Erythroblast (primary cell): ENCODE measurements around the gene ZNF804A.

Experiments used
- DNase-seq, 2 experiments: peaks; one replicate each; lab custom pipeline; 2025; lab: John Stamatoyannopoulos, UW
- GATA1 ChIP-seq: IDR thresholded peaks from 2 replicates; pipeline ENCODE4 v1.6.1; 2011; ENCODE audit warnings: low read depth, mild to moderate bottlenecking, control low read depth, low read length, moderate library complexity
- POLR2A ChIP-seq: IDR thresholded peaks from 2 replicates; pipeline ENCODE4 v1.6.1; 2011; ENCODE audit warnings: mild to moderate bottlenecking, low read length

Gene ZNF804A

GRCh38 chr2:184906709-184907108 lies 308.4 kb downstream of the ZNF804A start:
- TF ChIP-seq POLR2A (no peak), GATA1 (no peak)
- no peak for DNase-seq

GRCh38 chr2:184908966-184909365 lies 310.6 kb downstream of the ZNF804A start:
- DNase-seq = no peak
- no peak for TF ChIP-seq POLR2A
- TF ChIP-seq GATA1 = no peak

DNA sequence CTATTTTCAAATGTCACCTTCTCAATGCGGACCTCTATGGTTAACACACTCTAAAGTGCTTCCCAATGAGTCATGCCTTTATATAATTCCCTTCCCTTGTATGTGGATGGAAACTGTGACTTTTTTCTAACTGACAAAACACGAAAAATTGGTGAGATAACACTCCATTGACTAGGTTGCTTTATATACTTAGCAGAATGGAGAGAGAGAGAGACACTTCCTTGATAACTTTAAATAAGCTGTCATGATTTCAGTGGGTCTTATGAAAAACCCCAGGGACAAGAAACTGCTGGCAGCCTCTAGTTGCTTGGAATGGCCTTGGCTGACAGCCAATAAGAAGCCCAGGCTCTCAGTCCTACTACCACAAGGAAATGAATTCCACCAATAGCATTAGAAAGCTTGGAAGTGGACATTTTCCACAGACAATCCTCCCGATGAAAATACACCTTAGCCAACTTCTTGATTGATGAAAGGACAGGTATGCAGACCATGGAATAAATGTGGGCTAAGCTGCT lies 322.2 kb downstream of the ZNF804A start:
- no peak for DNase-seq
- TF ChIP-seq POLR2A (no peak), GATA1 (no peak)

DNA sequence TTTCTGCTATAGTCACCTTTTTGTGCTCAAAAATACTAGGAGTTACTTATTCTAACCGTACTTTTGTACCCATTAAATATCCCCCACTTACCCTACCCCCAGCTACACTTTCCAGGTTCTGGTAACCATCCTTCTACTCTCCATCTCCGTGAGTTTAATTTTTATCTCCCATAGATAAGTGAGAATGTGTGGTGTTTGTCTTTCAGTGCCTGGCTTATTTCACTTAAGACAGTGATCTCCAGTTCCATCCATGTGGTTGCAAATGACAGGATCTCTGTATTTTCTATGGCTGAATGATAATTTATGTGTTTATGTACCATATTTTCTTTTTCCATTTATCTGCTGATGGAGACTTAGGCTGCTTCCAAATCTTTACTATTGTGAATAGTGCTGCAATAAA lies 323.3 kb downstream of the ZNF804A start:
- no peak for TF ChIP-seq POLR2A
- no peak for TF ChIP-seq GATA1
- DNase-seq = no peak

- no peak for DNase-seq
Measured at GRCh38 chr2:184923751-184924150, 325.4 kb downstream of the ZNF804A start.

GRCh38 chr2:184927040-184927439 lies 328.7 kb downstream of the ZNF804A start:
- peak in 1 of 2 experiments; percentile 8 for DNase-seq
- TF ChIP-seq POLR2A (no peak), GATA1 (no peak)

More at GRCh38 chr2:184923751-184924150, 325.4 kb downstream of the ZNF804A start:
- TF ChIP-seq GATA1 = no peak

DNA sequence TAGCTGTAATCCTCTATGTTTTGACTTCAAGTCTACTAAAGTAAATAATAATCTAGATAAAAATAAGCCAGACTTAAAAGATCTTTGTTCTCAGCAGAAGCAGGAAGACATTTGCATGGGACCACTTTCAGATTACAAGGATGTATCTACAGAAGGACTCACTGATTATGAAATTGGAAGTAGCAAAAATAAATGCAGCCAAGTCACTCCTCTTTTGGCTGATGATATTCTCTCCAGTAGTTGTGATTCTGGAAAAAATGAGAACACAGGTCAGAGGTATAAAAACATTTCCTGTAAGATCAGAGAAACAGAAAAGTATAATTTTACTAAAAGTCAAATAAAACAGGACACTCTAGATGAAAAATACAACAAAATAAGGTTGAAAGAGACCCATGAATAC lies 338.4 kb downstream of the ZNF804A start:
- no peak for DNase-seq
- TF ChIP-seq GATA1 = no peak
- no peak for TF ChIP-seq POLR2A

DNA sequence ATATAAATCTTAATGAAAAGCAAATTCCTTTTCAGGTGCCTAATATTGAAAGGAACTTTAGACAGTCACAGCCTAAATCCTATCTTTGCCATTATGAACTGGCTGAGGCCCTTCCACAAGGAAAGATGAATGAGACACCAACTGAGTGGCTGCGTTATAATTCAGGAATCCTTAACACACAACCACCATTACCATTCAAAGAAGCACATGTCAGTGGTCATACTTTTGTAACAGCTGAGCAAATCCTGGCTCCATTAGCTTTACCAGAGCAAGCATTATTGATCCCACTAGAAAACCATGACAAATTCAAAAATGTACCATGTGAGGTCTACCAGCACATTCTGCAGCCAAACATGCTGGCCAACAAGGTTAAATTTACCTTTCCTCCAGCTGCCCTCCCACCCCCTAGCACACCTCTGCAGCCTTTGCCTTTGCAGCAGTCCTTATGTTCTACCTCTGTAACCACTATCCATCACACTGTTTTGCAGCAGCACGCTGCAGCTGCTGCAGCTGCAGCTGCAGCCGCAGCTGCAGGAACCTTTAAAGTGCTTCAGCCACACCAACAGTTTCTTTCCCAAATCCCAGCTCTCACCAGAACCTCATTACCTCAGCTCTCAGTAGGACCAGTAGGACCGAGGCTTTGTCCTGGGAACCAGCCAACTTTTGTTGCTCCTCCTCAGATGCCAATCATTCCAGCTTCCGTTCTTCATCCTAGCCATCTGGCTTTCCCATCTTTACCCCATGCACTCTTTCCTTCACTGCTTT lies 340.1 kb downstream of the ZNF804A start:
- TF ChIP-seq GATA1 (no peak), POLR2A (no peak)

GRCh38 chr2:184945326-184945725 lies 347.0 kb downstream of the ZNF804A start:
- DNase-seq = no peak
- TF ChIP-seq POLR2A = no peak
- no peak for TF ChIP-seq GATA1

More for the DNA sequence above, 340.1 kb downstream of the ZNF804A start:
- no peak for DNase-seq

DNA sequence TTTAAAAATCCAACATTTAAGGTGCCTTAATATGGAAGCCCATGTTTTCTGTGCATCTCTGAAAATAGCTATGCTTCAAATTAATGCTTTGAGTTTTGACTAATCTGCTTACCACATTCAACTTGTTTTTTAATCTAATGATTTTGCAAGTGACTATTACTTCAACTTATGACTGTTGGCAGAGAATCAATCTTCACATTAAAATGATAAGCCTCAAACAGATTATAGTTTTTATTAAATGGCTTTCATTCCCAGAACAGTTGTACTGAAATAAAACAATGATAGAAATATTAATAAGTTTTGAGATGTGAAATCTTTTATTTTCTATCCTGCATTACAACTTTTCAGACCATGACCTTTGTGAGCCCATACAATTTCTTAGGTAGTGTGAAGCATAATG lies 347.5 kb downstream of the ZNF804A start:
- no peak for DNase-seq
- TF ChIP-seq POLR2A = no peak
- TF ChIP-seq GATA1 = no peak

GRCh38 chr2:184956856-184957255 lies 358.5 kb downstream of the ZNF804A start:
- no peak for TF ChIP-seq POLR2A
- no peak for TF ChIP-seq GATA1
- DNase-seq = no peak

DNA sequence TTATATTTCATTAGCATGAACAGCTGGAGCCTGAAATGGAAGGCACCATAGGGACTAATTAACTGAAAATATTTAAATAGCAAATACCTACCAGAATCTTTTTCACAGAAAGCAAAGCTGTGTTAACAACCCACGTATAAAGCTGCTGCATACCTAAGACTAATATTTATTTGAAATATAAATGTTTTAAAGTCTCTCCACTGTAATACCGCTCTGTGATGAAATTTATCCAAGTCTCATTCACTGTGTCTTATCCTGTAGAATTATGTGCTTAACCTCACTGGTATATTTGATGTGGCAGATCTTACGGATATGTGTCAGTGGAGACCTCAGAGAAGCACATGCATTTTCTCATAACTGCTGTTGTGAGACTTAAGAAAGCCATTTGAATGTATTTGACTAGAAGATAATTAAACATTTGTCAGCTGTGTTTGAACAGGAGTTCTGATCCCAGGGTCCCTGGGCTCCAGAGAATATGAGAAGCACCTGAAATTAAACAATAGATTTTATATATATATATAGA lies 373.3 kb downstream of the ZNF804A start:
- no peak for DNase-seq
- TF ChIP-seq POLR2A (no peak), GATA1 (no peak)
